Activated CD8-positive, alpha-beta memory T cell treated with anti-CD3 and anti-CD28 coated beads, Interleukin-2, amount 50 U/mL, for 1 hour (primary cell): Measurements from ENCODE around the gene AGPAT3.

ENCODE experiments used
- DNase-seq: peaks from one replicate; pipeline ENCODE4 v3.0.0-alpha.2; 2020; ENCODE audit errors: extremely low read depth

Gene AGPAT3

DNA sequence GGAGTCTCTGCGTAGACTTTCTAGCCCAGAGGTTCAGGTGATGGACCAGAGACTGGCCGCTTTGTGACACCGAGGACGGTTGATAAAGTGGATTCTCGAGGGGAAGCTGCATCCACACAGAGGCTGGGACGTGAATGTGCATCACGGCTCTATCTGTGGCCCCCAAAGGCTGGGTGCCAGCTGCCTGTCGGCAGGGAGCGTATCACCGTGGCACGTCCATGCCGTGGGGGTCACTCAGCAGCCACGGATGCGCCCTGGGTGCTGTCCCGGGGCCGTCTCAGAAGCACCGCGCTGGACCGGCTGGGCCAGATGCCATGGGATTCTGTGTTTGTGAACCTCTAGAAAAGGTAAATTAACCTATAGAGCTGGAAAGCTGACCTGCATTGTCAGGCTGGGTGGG lies 89.9 kb downstream of the AGPAT3 start:
- DNase-seq, result no peak

DNA sequence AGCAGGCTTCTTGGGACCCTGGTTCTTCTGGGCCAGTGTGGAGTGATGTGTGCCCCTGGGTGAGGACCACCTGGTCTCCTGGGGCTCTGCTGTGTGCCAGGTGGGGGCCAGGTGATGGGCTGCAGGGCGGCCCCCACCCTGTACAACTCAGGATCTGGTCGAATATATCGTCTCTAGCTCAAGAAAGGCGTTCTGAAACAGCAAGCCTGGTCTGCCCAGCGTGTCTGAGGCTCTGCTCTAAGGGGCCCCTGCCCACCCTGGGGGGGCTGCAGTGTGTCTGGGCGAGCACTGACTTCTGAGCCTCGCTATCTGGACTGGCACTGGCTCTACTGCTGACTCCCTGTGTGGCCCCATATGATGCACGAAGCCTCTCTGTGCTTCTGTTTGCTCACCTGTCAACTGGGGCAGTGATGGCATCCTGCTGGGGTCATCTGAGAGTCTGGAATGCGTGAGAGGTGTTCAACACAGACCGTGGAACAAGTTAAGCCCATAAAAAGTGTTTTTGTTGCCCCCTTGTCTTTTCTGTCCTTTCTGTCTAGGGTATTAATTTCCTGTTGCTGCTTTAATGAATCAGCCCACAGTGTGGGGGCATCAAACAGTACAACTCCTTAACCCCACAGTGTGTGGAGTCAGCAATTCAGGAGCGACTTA lies 91.1 kb downstream of the AGPAT3 start:
- DNase-seq, result no peak

DNA sequence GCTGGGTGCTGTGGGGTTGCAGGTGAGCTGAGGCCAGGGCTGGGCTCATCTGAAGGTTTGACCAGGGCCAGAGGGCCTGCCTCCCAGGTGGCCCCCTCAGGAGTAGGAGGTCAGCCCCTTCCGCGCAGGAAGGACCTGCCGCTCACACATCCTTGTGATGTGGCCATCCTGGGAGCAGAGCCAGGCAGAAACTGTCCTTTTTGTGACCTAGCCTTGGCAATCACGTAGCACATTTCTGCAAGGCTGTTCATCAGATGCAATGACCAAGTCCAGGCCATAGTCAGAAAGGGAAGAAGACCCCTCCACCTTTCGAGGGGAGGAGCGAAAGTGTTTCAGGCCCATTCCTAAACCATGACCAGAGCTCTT lies 91.6 kb downstream of the AGPAT3 start:
- no peak for DNase-seq

GRCh38 chr21:43957128-43957571 lies 92.1 kb downstream of the AGPAT3 start:
- no peak for DNase-seq

- DNase-seq, result no peak
These were observed 92.8 kb downstream of the AGPAT3 start for GRCh38 chr21:43957611-43958362.

DNA sequence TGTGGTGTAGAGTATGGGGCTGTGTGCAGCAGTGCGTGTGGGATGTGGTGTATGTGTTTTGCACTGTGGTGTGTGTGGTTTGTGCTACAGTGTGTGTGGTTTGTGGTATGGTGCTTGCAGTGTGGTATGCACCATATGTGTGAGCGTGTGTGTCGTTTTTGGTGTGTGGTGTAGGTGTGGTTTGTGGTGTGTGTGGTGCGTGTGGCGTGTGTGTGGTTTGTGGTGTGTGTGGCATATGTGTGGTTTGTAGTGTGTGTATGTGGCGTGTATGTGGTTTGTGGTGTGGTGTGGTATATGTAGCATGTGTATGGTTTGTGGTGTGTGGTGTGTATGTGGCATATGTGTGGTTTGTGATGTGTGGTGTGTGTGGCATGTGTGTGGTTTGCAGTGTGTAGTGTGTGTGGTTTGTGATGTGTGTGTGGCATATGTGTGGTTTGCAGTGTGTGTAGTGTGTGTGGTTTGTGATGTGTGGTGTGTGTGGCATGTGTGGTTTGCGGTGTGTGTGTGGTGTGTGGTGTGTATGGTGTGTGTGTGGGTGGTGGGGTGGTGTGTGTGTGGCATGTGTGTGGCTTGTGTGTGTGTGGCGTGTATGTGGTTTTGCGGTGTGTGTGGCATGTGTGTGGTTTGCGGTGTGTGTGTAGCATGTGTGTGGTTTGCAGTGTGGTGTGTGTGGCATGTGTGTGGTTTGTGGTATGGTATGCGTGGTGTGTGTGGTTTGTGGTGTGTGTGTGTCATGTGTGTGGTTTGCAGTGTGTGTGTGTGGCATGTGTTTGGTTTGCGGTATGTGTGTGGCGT lies 93.5 kb downstream of the AGPAT3 start:
- no peak for DNase-seq

DNA sequence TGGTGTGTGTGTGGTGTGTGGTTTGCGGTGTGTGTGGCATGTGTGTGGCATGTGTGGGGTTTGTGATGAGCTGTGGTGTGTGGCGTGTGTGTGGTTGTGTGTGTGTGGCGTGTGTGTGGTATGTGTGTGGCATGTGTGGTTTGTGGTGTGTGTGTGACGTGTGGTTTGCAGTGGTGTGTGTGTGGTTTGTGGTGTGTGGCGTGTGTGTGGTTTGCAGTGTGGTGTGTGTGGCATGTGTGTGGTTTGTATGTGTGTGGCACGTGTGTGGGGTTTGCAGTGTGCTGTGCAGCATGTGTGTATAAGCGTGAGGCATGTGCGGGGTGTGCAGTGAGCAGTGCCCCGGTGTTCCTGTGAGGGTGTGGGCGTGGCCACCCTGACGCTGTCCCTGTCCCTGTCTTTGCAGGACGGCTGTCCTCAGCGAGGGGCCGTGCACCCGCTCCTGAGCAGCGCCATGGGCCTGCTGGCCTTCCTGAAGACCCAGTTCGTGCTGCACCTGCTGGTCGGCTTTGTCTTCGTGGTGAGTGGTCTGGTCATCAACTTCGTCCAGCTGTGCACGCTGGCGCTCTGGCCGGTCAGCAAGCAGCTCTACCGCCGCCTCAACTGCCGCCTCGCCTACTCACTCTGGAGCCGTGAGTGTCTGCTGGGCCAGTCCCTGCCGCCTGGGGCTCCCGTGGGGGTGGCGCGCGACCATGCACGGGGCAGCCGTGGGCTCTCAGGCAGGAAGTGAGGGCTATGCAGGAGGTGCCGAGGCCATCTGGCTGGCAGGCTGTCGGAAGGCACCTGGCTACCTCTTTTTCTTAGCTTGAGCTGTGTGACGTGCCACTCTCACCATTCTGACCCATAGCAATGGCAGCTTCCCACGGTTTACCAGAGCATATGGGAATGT lies 94.5 kb downstream of the AGPAT3 start:
- DNase-seq, result no peak

DNA sequence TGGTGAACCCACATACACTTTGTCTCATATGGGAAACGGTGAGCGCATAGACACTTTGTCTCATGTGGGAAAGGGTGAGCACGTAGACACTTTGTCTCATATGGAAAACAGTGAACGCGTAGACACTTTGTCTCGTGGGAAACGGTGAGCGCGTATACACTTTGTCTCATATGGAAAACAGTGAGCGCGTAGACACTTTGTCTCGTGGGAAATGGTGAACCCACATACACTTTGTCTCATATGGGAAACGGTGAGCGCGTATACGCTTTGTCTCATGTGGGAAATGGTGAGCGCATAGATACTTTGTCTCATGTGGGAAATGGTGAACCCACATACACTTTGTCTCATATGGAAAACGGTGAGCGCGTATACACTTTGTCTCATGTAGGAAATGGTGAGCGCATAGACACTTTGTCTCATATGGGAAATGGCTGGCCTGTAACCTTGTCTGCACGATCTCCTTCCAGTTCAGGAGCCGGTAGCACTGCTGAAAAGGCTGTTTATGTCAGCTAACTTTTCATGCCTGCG lies 96.4 kb downstream of the AGPAT3 start:
- no peak for DNase-seq

- no peak for DNase-seq
These were observed 101.0 kb downstream of the AGPAT3 start for GRCh38 chr21:43965911-43966585.

DNA sequence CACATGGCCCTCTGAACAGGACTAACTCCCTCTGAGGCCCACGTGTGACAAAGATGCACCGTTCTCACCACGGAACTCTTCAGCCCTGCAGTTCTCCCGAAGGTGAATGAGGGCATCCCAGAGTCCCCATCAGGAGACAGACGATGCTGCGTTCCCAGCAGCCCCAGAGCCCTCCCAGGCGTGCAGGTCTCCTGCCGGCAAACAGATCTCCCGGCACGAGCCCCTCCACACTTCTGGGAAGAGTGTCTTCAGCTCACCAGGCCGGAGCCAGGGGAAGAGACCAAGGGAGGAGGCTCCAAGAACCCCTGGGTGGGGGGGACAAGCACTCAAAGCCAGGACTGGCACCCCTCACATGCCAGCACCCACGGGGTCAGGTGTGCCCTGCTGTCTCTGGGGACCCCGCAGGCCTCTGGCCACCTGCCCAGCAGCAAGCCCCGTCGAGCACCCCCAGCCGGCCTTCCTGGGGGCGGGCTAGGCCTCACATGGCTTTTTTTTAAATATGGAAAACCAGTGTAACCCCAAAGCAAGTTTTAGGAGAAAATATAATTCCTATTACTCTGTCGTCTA lies 102.0 kb downstream of the AGPAT3 start:
- no peak for DNase-seq

DNA sequence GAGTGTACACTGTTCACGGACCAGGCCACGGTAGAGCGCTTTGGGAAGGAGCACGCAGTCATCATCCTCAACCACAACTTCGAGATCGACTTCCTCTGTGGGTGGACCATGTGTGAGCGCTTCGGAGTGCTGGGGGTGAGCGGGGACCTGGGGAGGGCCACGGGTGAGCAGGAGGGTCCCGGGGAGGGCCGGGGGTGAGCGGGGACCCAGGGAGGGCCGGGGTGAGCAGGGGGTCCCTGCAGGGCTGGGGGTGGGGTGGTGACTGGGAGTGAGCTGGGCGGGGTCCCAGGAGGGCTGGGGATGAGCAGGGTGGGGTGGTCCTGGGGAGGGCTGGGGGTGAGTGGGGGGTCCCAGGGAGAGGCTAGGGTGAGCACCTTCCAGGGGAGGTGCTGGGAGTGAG lies 103.0 kb downstream of the AGPAT3 start:
- DNase-seq, result no peak

GRCh38 chr21:43968410-43969114 lies 103.5 kb downstream of the AGPAT3 start:
- no peak for DNase-seq

- DNase-seq, result no peak
These were observed 104.1 kb downstream of the AGPAT3 start for GRCh38 chr21:43969115-43969444.

DNA sequence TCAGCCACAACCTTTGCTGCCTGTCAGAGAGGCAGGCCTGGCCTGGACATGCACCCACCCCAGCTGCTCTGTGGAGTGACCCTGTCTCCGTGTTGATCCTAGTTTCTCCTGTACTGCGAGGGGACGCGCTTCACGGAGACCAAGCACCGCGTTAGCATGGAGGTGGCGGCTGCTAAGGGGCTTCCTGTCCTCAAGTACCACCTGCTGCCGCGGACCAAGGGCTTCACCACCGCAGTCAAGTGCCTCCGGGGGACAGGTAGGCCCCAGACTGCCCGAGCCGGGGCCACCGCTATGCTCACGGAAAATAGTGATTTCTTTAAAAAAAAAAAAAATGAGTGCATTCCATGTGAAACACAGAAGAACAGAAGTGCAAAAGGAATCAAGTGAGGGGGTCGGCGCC lies 105.5 kb downstream of the AGPAT3 start:
- DNase-seq, result no peak

GRCh38 chr21:43971201-43971991 lies 106.4 kb downstream of the AGPAT3 start:
- no peak for DNase-seq

DNA sequence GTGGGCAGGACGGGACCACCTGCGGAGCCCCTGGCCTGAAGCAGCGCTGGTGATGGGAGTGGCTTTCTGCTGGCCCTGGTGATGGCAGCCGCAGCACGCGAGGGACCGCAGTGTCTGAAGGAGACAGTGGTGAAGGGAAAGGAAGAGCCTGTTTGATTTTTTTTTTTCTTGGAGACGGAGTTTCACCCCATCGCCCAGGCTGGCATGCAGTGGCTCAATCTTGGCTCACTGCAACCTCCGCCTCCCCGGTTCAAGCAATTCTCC lies 106.9 kb downstream of the AGPAT3 start:
- DNase-seq, result no peak

- no peak for DNase-seq
These were observed 108.0 kb downstream of the AGPAT3 start for GRCh38 chr21:43972850-43973633.

- DNase-seq, result no peak
These were observed 108.6 kb downstream of the AGPAT3 start for GRCh38 chr21:43973634-43973955.
